Glomerular visceral epithelial cell (primary cell): ENCODE measurements around the gene CSNK1E.
A peak's percentile ranks its signal among the peaks of the same experiment; 100 is the strongest.
"Not testable (repeated sequence)": the region's sequence is repeated elsewhere in the genome, so short reads cannot be mapped to it uniquely, and the experiment has no call there.

Experiments
- DNase-seq: peaks from one replicate; pipeline ENCODE4 v3.0.0-alpha.2; 2016; ENCODE audit errors: extremely low spot score

The CSNK1E gene

GRCh38 chr22:38317122-38317994, at the start of gene CSNK1E:
Gene CSNK1E (minus strand): TSS chr22:38317433. CDS start chr22:38314157, 3,276 bp downstream.
- DNase-seq = peak; percentile 65

DNA sequence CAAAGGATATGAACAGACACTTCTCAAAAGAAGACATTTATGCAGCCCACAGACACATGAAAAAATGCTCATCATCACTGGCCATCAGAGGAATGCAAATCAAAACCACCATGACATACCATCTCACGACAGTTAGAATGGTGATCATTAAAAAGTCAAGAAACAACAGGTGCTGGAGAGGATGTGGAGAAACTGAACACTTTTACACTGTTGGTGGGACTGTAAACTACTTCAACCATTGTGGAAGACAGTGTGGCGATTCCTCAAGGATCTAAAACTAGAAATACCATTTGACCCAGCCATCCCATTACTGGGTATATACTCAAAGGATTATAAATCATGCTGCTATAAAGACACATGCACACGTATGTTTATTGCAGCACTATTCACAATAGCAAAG, 48.6 kb upstream of the CSNK1E start:
- DNase-seq = not testable (repeated sequence)

DNA sequence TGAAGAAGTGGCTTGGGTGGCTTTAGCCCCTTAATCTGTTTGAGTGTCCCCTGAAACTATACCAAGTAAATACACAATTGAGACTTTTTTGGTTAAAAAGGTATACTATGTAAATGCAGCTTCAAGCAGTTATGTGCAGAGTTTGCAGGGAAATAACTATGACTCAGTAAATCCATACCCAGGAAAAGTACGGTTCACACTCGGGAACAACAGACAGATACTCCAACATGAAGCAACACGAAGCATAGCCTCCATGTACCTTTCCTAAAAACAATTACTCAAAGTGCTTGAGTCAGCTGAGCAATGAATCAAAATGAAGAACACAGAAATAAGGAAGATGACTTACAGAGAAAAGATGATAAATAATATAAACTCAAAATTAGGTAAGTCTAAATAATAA, 47.9 kb upstream of the CSNK1E start:
- DNase-seq = not testable (repeated sequence)

GRCh38 chr22:38360560-38360959, 43.3 kb upstream of the CSNK1E start:
- not testable (repeated sequence) for DNase-seq

DNA sequence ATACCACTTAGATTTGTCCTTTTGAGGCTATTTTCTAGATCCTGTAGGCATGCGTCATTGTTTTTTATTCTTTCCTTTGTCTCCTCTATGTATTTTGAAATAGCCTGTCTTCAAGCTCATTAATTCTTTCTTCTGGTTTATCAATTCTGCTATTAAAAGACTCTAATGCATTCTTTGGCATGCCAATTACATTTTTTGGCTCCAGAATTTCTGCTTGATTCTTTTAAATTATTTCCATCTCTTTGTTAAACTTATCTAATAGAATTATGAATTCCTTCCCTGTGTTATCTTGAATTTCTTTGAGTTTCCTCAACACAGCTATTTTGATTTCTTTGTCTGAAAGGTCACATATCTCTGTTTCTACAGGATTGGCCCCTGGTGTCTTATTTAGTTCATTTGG, 42.6 kb upstream of the CSNK1E start:
- not testable (repeated sequence) for DNase-seq

DNA sequence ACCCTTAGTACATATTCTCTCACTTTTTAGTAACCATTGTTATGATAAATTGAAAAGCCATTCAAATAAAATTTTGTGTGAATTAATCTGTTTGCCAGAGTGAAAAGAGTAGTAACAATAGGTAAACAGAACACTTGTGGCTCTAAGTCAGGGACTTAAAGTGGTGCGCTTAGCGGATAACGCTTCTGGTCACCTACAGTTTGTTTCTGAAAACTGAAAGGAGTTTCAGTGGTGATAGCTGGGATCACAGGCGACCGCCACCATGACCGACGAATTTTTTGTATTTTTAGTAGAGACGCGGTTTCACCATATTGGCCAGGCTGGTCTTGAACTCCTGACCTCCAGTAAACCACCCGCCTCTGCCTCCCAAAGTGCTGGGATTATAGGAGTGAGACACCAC, 40.7 kb upstream of the CSNK1E start:
- not testable (repeated sequence) for DNase-seq

GRCh38 chr22:38355275-38355674, 38.0 kb upstream of the CSNK1E start:
- DNase-seq = no peak

DNA sequence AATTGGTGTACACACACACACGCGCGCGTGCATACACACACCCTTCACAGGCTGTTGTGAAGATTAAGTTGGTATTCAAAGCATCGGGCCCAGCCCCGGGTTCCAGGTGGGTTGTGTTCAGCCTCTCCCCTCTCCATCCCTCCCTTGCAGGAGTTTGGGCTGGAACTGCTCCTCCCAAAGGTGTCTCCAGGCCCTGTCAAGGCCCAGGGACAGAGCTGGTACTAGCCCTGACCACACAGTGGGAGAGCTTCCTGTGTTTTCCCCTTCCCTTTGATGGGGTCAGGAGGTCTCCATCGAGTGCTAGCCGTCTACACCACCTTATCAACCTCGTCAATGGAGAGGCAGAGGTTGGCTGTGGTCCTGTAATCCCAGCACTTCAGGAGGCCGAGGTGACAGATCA, 36.5 kb upstream of the CSNK1E start:
- no peak for DNase-seq

DNA sequence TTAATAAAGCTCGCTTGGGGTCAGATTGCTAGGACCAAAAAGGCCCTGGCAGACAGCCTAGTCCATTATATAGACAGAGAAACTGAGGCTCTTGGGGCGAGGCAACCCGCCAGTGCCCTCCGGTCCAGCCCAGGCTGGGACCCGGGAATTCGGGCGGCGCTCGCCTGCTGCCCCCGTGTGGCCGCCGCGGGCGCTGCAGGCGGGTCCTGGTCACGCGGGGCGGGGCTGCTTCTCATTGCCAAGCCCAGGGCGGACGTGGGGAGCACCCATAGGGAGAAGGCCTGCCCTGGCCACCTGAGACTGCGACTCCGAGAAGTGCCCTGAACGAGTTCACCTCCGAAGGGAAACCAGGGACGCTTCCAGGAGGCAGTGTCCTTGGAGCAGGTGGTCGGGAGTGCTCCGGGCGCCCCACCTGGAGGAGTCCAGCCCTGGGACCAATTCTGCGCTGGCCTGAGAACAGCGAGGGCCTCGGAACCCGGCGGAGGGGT, 36.0 kb upstream of the CSNK1E start:
- peak; percentile 63 for DNase-seq

- no peak for DNase-seq
Observed at GRCh38 chr22:38352436-38352835, 35.2 kb upstream of the CSNK1E start.

GRCh38 chr22:38350444-38351359, 33.5 kb upstream of the CSNK1E start:
- DNase-seq = no peak

GRCh38 chr22:38348751-38349496, 31.7 kb upstream of the CSNK1E start:
- DNase-seq = no peak

DNA sequence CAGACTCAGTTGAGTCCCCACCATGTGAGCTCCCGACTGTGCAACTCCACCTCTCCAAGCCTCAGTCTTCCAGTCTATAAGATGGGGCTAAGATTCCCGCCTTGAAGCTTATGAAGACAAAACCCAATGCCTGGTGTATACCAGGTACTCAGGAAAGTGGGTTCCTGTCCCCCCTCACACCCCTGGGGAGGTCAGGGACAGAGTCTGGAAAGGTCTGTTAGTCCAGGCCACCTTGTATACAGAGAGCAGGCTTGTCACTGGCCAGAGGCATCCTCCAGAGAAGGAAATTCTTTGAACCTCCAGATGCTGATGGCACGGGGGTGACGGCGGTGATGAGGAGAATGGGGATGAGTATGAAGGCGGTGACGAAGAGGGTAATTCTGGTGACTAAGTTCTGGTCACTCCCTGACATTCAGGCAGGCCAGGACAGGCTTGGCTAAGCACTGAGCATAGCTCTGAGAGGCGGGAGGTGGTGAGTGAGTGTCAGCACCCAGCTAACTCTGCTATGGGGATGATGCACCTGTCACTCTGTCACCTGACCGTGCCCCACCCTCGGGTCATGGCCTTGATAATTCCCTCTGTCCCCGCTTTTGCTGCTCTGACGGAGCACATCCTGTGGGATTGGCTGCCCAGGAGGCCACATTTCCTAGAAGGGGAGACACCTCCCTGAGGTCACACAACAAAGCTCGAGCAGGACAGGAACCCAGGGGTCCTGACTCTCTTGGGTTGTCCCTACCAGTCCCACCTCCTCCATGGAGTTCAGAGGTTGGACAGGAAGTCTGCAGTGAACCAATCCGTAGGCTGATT, 30.9 kb upstream of the CSNK1E start:
- DNase-seq = peak; percentile 72

DNA sequence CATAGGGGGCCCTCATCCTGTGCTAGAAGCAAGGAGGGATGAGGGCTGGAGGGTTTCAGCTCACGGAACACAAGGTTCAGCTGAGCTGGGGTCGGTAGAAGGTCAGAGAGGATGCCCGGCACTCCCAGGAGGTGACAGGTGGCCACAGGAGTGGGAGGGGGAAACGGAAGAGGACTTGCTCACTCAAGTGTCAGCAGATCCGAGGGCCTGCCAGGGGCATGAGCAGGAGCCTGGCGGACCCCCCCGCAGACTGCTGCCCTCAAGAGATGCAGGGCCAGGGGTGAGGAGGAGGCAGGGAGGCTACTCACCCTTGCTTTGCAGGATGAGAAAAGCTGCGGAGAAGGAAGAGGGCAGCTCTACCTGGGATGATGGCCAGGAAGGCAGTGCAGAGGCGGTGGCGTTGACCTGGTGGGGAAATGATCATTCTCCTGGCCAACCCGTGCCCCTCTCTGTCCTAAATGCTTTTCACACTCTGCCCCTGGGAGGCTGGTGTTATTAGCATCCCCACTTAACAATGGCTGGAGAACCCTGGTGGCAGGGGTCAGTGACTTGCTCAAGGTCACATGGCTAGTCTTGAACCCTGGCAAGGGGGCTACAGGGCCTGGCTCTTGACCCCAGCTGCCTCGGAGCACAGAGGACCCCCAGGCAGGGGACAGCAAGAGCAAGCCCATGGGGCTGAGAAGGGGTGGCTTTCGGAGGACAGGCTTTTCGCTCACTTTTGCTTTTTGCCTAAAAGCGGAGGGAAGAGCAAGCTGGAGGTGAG, 30.1 kb upstream of the CSNK1E start:
- no peak for DNase-seq

- DNase-seq = no peak
Observed at GRCh38 chr22:38346506-38346905, 29.3 kb upstream of the CSNK1E start.

DNA sequence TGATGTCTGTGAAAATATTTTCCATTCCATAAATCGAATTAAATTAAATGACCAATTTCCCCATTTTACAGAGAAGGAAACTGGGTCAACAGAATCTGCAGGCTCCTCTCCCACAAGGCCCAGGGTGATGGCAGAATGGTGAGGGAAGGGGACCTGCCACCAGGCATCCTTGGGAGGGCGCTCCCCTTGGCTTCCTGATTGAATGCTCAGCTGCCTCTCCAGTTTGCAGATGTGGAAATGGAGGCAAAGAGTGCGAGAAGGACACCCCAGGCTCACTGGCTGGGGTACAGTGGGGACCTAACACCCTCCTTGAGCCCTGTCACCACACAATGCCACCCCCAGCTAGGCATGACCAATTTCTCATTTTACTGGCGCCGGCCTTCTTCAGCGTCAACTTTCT, 28.5 kb upstream of the CSNK1E start:
- DNase-seq = no peak

GRCh38 chr22:38339893-38340292, 22.7 kb upstream of the CSNK1E start:
- not testable (repeated sequence) for DNase-seq

DNA sequence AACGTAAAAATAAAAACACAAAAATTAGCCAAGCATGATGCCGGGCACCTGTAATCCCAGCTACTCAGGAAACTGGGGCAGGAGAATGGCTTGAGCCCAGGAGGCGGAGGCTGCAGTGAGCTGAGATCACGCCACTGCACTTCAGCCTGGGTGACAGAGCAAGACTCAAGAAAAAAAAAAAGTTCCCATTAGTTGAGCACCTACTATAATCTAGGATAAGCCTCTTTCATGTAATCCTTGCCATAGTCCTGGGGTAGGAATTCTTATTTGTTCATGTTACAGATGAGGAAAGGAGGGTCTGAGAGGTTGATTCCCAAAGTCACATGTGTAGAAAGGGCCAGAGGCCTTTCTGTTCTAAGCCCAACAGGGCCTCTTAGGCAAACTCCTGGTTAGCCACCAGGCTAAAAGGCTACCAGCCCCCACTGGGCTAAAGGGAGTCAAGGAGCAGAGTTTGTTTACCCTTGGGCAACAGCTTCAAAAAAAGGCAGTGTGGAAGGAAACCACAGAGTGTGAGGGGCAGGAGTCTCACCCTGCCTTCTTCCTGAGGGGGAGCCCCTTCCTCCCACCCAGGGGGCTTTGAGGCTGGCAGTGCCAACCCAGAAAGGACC, 21.6 kb upstream of the CSNK1E start:
- no peak for DNase-seq

GRCh38 chr22:38336699-38337098, 19.5 kb upstream of the CSNK1E start:
- no peak for DNase-seq

GRCh38 chr22:38335077-38335476, 17.8 kb upstream of the CSNK1E start:
- no peak for DNase-seq
